OCI-LY7 (cell line): ENCODE data around the gene MYLK4. TPM values are rescaled to one million over a fixed set of nuclear protein-coding genes. Genes with fewer than 3 reads are reported as not detected.

Source experiments
- BruUV-seq: library from RNA; stranded (reverse); fragments of 400-500 nt; replicated peaks from 2 replicates; lab custom pipeline; 2021; lab: Mats Ljungman, UMichigan
- CTCF ChIA-PET: fragments of 300-600 bp; sonication (Branson Sonifier 250); formaldehyde crosslinking; loops from one replicate; lab custom pipeline; 2022; ENCODE audit warnings: antibody characterized with exemption; ENCODE audit not compliant: unreplicated experiment; lab: Charles Lee
- POLR2A ChIA-PET: fragments of 300-600 bp; sonication (Branson Sonifier 250); formaldehyde crosslinking; loops from one replicate; lab custom pipeline; 2022; ENCODE audit warnings: antibody characterized with exemption; lab: Charles Lee
- DNase-seq: peaks from one replicate; pipeline ENCODE4 v3.0.0-alpha.2; 2015; ENCODE audit warnings: low spot score
- H2AFZ ChIP-seq: fragments of 200-600 bp; sonication (generic), shearing (Covaris generic); 2 replicates; pipeline ENCODE4 v1.6.1; 2014; ENCODE audit warnings: mild to moderate bottlenecking, antibody characterized with exemption, low read length, moderate library complexity
- H3K27ac ChIP-seq: fragments of 200-600 bp; sonication (generic); 2 replicates; pipeline ENCODE4 v1.5.1; 2014; ENCODE audit warnings: mixed run types, low read depth, mild to moderate bottlenecking, moderate library complexity, low read length, inconsistent platforms; ENCODE audit not compliant: poor library complexity, severe bottlenecking
- H3K36me3 ChIP-seq: fragments of 200-600 bp; sonication (generic); 2 replicates; pipeline ENCODE4 v1.6.1; 2014; ENCODE audit warnings: mild to moderate bottlenecking, antibody characterized with exemption, low read length, moderate library complexity, mixed read lengths; ENCODE audit not compliant: insufficient read depth
- H3K4me1 ChIP-seq: fragments of 200-600 bp; sonication (generic); 2 replicates; pipeline ENCODE4 v1.5.1; 2014; ENCODE audit warnings: mild to moderate bottlenecking, low read length; ENCODE audit not compliant: insufficient read depth, poor library complexity, severe bottlenecking
- H3K4me2 ChIP-seq: fragments of 200-600 bp; sonication (generic); 2 replicates; pipeline ENCODE4 v1.6.1; 2014; ENCODE audit warnings: mild to moderate bottlenecking, low read length
- H3K4me3 ChIP-seq: fragments of 200-600 bp; sonication (generic); 2 replicates; pipeline ENCODE4 v1.5.1; 2014; ENCODE audit warnings: mild to moderate bottlenecking, low read depth, low read length; ENCODE audit not compliant: poor library complexity, severe bottlenecking
- H3K79me2 ChIP-seq: fragments of 200-600 bp; sonication (generic); 2 replicates; pipeline ENCODE4 v1.6.1; 2016; ENCODE audit warnings: low read depth, mild to moderate bottlenecking, low read length, moderate library complexity, mixed read lengths; ENCODE audit not compliant: insufficient read depth
- H3K9me2 ChIP-seq: fragments of 200-600 bp; sonication (generic); 2 replicates; pipeline ENCODE4 v1.6.1; 2016; ENCODE audit warnings: mild to moderate bottlenecking, low read length, mixed read lengths; ENCODE audit not compliant: insufficient read depth
- H3K9me3 ChIP-seq: fragments of 200-600 bp; sonication (generic); 2 replicates; pipeline ENCODE4 v1.6.1; 2014; ENCODE audit warnings: mild to moderate bottlenecking, mixed run types, low read length, mixed read lengths
- H4K20me1 ChIP-seq: fragments of 200-600 bp; sonication (generic); 2 replicates; pipeline ENCODE4 v1.6.1; 2014; ENCODE audit warnings: mild to moderate bottlenecking, antibody characterized with exemption, low read length, moderate library complexity, mixed read lengths; ENCODE audit not compliant: insufficient read depth
- CTCF ChIP-seq: fragments of 200-600 bp; sonication (generic); conservative IDR thresholded peaks from 2 replicates; pipeline ENCODE4 v1.5.1; 2014; ENCODE audit warnings: mild to moderate bottlenecking, antibody characterized with exemption, low read length, moderate library complexity, mixed read lengths
- EZH2phosphoT487 ChIP-seq: fragments of 200-600 bp; sonication (generic); IDR thresholded peaks from 2 replicates; pipeline ENCODE4 v1.6.1; 2018; ENCODE audit warnings: low read depth, borderline replicate concordance, mild to moderate bottlenecking, mixed run types, antibody characterized with exemption, low read length, moderate library complexity, mixed read lengths
- intact Hi-C: fragments of 100-400 bp; cut with micrococcal nuclease; formaldehyde crosslinking; loops from one replicate; pipeline ENCODE4 v1.10.0; 2022; ENCODE audit not compliant: unreplicated experiment
- total RNA-seq, 2 experiments: library from RNA; depleted of rRNA in 1 of 2; stranded (reverse); fragments of >200 nt in 1 of 2; shearing (Covaris generic) in 1 of 2; gene quantifications; 2 replicates each; pipeline ENCODE4 v1.2.3, GENCODE V29; 2014 to 2022

MYLK4 gene
- total RNA-seq, 2 experiments from 2014 or later, result 0.16 to 0.36 TPM

- Histone ChIP-seq H3K79me2 (no peaks in the 10 kb centered on the region), H3K4me3 (no peak overlapping the region), H4K20me1 (no peaks in the 10 kb centered on the region), H3K9me3 (no peaks in the 10 kb centered on the region), H3K9me2 (no peaks in the 10 kb centered on the region), H3K36me3 (no peaks in the 10 kb centered on the region), H2AFZ (no peak overlapping the region), H3K4me2 (no peak overlapping the region), H3K27ac (no peak overlapping the region), H3K4me1 (no peaks in the 10 kb centered on the region)
- TF ChIP-seq EZH2phosphoT487 (no peak), CTCF (no peak)
- intact Hi-C loops, result no loop called here
- ChIA-PET POLR2A (no interaction called here), CTCF (interaction anchor here (0.6 kb wide), 1 partner anchor 1391 kb away, joined by 3 read pairs; the partner anchor contains the start of gene FAM217A)
- BruUV-seq, result no TSS peak
- no peak for DNase-seq
Observed at GRCh38 chr6:2688401-2689064, 62.2 kb downstream of the MYLK4 start.

- BruUV-seq, result no TSS peak
- H3K79me2 ChIP-seq, result no peaks in the 10 kb centered on the region
- ChIA-PET POLR2A (no interaction called here), CTCF (no interaction called here)
- no peak overlapping the region for H3K4me3 ChIP-seq
- no peak overlapping the region for H3K27ac ChIP-seq
- no peak overlapping the region for H3K4me2 ChIP-seq
- no peak overlapping the region for H2AFZ ChIP-seq
- H3K9me2 ChIP-seq, result no peaks in the 10 kb centered on the region
- H4K20me1 ChIP-seq, result no peaks in the 10 kb centered on the region
- TF ChIP-seq CTCF (no peak), EZH2phosphoT487 (no peak)
- no peaks in the 10 kb centered on the region for H3K4me1 ChIP-seq
- intact Hi-C loops, result no loop called here
- no peaks in the 10 kb centered on the region for H3K36me3 ChIP-seq
- H3K9me3 ChIP-seq, result no peaks in the 10 kb centered on the region
- DNase-seq, result no peak
Observed at GRCh38 chr6:2687456-2687855, 63.3 kb downstream of the MYLK4 start.

GRCh38 chr6:2686515-2686914 is 64.2 kb downstream of the MYLK4 start:
- no peaks in the 10 kb centered on the region for H3K4me1 ChIP-seq
- ChIA-PET CTCF (no interaction called here), POLR2A (interaction anchor here (1.0 kb wide), 1 partner anchor 9 kb away, joined by 3 read pairs; no protein-coding TSS in a partner anchor)
- H3K9me2 ChIP-seq, result no peaks in the 10 kb centered on the region
- no peak overlapping the region for H3K4me2 ChIP-seq
- H3K9me3 ChIP-seq, result no peaks in the 10 kb centered on the region
- TF ChIP-seq CTCF (no peak), EZH2phosphoT487 (no peak)
- intact Hi-C loops, result no loop called here
- H3K79me2 ChIP-seq, result no peaks in the 10 kb centered on the region
- no TSS peak for BruUV-seq
- H3K27ac ChIP-seq, result no peak overlapping the region
- DNase-seq, result no peak
- H4K20me1 ChIP-seq, result no peaks in the 10 kb centered on the region
- no peak overlapping the region for H2AFZ ChIP-seq
- no peaks in the 10 kb centered on the region for H3K36me3 ChIP-seq
- H3K4me3 ChIP-seq, result no peak overlapping the region
